Rectal smooth muscle tissue (tissue), 1 donor: ENCODE results near the gene ALPI.

ENCODE experiments used
- H3K27ac ChIP-seq: one replicate; pipeline ENCODE4 v1.7.0; 2013; ENCODE audit warnings: low read depth, low read length, inconsistent platforms
- H3K27me3 ChIP-seq: one replicate; pipeline ENCODE4 v1.7.0; 2013; ENCODE audit warnings: low read length; ENCODE audit not compliant: control insufficient read depth, insufficient read depth
- H3K36me3 ChIP-seq: one replicate; pipeline ENCODE4 v1.7.0; 2013; ENCODE audit warnings: low read length; ENCODE audit not compliant: control insufficient read depth, insufficient read depth
- H3K4me1 ChIP-seq: one replicate; pipeline ENCODE4 v1.7.0; 2013; ENCODE audit warnings: low read length; ENCODE audit not compliant: control insufficient read depth, insufficient read depth
- H3K4me3 ChIP-seq: one replicate; pipeline ENCODE4 v1.7.0; 2013; ENCODE audit warnings: low read length
- H3K9ac ChIP-seq: one replicate; pipeline ENCODE4 v1.7.0; 2013; ENCODE audit warnings: low read length

Gene ALPI

DNA sequence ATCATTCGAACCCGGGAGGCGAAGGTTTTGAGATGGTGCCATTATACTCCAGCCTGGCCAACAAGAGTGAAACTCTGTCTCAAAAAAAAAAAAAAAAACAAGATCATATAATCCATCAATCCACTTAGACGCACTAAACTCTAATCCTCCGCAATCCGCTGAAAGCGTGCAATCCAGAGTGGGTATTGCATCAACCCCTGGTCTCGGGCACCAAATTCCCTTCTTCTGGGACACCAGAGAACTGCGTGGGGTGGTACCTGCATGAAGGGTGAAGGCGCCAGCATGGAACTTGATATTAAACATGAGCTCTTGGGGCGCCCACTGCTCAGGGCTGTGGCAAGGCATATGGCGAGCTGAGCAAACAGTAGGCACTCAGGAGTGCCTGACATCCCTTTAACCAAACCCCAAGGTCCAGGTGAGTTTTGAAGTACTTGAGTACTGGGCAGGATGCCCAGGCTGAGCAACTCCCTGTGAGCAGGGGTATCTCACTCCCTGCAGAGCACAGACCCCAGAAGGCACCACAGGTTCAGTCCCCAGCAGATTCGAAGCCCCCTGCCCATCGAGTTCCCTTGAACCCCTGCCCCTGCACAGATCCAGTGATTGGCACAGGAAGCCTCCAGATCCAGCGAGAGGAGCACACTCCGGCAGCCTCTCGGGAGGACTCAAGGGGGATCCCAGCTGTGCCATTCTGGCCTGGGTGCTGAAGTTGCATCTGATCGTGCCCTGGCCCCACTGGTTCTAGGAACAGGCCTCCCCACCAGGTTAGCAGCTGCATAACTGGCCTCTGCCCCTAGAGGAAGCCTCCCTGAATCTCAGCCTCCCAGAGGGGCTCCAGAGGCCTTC, 8.0 kb downstream of the ALPI start:
- Histone ChIP-seq H3K9ac (no peak overlapping the region), H3K4me1 (no peaks in the 10 kb centered on the region), H3K4me3 (no peak overlapping the region), H3K27ac (no peak overlapping the region), H3K27me3 (peaks cover 2% of the 10 kb centered on the region), H3K36me3 (no peaks in the 10 kb centered on the region)

DNA sequence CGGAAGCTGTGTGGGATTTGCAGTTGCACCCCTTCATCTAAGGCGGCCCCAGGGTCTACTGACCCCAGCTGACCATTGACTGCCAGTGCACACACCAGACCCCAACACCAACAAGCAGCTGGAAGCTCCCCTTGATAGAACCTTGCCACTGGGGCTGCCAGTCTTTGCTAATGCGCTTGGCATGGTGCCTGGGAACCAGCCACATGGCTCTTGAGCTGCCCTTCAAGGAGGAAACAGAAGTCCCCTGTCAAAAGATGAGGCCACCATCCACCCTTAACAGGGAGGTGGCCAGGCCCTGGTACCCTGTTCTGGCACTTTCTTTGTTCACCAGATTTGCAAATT, 8.6 kb downstream of the ALPI start:
- H3K27ac ChIP-seq: no peak overlapping the region
- H3K4me3 ChIP-seq: no peak overlapping the region
- H3K36me3 ChIP-seq: no peaks in the 10 kb centered on the region
- H3K27me3 ChIP-seq: peaks cover 2% of the 10 kb centered on the region
- H3K9ac ChIP-seq: no peak overlapping the region
- no peaks in the 10 kb centered on the region for H3K4me1 ChIP-seq

DNA sequence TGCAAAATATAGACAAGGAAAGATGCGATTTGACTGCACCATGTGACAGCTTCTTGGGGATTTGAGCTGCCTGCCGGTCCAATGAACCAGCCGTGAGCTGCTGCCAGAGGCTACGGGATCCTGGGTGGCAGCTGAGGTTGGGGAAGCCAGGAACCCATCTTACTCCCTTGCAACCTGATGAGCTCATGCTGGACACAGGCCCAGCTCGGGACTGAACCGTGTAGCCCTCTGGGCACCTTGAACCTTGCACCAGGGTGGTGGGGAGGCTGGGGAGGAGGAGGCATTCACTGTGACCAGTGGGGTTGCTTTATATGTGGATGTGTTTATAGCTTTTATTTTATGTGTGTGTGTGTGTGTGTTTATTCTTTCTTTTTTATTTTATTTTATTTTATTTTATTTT, 9.1 kb downstream of the ALPI start:
- H3K27ac ChIP-seq: no peak overlapping the region
- H3K27me3 ChIP-seq: peaks cover 2% of the 10 kb centered on the region
- H3K9ac ChIP-seq: no peak overlapping the region
- H3K4me3 ChIP-seq: no peak overlapping the region
- no peaks in the 10 kb centered on the region for H3K4me1 ChIP-seq
- H3K36me3 ChIP-seq: no peaks in the 10 kb centered on the region

DNA sequence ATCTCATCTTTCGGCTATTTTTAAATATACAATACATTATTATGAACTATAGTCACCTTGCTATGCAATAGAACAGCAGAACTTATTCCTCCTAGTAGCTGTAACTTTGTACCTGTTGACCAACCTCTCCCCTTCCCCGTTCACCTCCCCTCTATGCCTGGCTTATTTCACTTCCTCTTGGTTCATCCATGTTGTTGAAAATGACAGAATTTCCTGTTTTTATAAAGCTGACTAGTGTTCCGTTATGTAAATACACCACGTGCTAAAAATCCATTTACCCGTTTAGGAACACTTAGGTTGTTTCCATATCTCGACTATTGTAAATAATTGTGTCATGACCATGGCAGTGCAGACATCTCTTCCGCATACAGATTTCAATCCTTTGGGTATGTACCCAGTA, 10.3 kb downstream of the ALPI start:
- Histone ChIP-seq H3K36me3 (no peaks in the 10 kb centered on the region), H3K4me3 (no peak overlapping the region), H3K27ac (no peak overlapping the region), H3K27me3 (peaks cover 2% of the 10 kb centered on the region), H3K9ac (no peak overlapping the region), H3K4me1 (no peaks in the 10 kb centered on the region)

DNA sequence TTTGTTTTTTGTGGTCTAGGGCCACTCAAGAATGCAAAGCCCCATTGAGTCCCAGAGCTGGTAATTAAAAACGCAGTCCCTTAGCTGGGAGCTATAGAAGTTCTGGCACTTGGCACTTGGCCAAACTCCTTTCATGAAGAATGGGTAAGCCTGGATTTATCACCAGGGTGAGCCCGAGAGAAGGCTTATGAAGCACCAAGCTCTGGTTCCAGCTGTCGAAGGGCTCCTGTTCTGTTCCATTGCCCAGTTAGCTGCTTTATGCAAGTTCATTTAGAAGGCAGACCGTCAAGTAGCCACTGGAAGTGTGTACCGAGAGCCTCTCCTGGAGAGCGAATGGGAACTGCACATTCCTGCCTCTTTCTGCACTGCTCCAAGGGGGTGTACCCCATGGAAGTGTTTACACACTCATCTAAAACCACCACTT, 17.5 kb downstream of the ALPI start:
- Histone ChIP-seq H3K27ac (no peak overlapping the region), H3K36me3 (no peaks in the 10 kb centered on the region), H3K27me3 (no peaks in the 10 kb centered on the region), H3K4me3 (no peak overlapping the region), H3K4me1 (no peaks in the 10 kb centered on the region), H3K9ac (no peak overlapping the region)

DNA sequence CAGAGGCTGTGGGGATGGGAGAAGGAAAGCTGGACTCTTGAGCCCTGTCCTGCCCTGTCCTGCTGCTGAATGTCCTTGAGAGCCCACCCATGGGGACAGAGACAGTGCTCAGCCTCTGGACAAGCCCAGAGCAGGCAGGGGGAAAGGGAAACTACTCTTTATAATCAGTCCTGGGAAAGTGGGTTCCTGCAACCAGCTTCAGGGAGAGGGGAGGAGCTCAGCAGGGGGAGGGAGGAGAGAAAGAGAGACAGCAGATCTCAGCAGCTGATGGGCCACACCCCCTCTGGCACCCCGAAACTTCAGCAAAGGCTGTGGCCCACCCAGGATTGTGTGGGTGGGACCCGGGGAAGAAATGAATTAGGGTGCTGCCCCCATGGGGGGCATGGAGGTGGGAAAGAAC, 20.1 kb downstream of the ALPI start:
- H3K4me1 ChIP-seq: no peaks in the 10 kb centered on the region
- no peaks in the 10 kb centered on the region for H3K36me3 ChIP-seq
- H3K9ac ChIP-seq: no peak overlapping the region
- H3K27ac ChIP-seq: no peak overlapping the region
- H3K4me3 ChIP-seq: no peak overlapping the region
- no peaks in the 10 kb centered on the region for H3K27me3 ChIP-seq

DNA sequence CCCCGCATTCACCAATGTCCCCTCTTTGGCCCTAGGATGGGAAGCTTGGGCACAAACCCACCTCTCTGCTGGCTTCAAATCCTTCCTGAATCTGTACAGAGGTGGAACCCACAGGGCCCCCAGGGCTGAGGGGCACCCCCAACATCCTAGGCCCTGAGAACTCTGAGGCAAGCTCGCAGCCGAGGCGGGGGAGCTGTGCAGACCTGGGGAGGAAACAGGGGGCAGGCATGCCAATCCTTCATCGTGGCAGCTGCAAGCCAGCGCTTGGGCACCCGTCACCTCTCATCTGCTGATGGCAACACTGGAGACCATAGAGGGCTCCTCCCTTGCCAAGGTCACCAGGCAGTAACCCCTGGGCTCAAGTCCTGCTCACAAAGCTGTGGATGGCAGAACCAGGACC, 20.8 kb downstream of the ALPI start:
- no peaks in the 10 kb centered on the region for H3K27me3 ChIP-seq
- H3K9ac ChIP-seq: no peak overlapping the region
- H3K27ac ChIP-seq: no peak overlapping the region
- no peaks in the 10 kb centered on the region for H3K36me3 ChIP-seq
- H3K4me1 ChIP-seq: no peaks in the 10 kb centered on the region
- no peak overlapping the region for H3K4me3 ChIP-seq

DNA sequence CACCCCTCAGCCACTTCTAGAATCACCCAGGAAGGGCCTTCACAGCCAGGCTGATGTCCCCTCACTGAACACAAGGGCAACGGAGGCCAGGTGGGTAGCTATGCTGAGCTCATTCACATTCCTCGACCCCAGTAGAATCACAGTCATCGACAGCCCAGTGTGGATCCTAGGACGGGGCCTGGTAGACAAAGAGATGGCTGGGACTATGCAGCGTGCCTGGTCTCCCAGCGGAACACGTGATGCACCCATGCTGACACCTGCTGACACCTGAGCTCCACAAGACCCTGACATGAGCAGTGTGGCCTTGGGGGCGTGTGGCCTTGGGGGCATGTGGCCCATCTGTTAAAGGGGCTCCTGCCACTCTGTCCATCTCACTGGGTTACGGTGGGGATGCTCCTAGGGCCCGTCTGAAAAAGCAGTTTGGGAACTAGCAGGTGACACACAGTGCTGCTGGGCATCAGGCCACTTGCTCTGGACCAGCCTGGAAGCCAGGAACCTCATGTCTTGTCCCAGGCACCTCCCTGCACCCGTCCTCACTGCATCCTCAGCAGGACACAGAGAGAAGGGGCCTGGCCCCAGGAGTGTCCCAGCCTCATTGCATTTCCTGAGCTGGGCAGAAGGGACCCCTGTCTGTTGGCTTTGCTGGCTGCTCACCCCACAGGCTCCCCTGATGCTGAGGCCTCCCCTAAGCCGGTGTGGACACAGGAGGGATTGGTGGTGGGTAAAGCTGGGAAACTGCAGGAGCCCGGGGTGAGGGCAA, 22.0 kb downstream of the ALPI start:
- Histone ChIP-seq H3K4me1 (no peaks in the 10 kb centered on the region), H3K4me3 (no peak overlapping the region), H3K9ac (no peak overlapping the region), H3K27me3 (no peaks in the 10 kb centered on the region), H3K27ac (no peak overlapping the region), H3K36me3 (no peaks in the 10 kb centered on the region)

DNA sequence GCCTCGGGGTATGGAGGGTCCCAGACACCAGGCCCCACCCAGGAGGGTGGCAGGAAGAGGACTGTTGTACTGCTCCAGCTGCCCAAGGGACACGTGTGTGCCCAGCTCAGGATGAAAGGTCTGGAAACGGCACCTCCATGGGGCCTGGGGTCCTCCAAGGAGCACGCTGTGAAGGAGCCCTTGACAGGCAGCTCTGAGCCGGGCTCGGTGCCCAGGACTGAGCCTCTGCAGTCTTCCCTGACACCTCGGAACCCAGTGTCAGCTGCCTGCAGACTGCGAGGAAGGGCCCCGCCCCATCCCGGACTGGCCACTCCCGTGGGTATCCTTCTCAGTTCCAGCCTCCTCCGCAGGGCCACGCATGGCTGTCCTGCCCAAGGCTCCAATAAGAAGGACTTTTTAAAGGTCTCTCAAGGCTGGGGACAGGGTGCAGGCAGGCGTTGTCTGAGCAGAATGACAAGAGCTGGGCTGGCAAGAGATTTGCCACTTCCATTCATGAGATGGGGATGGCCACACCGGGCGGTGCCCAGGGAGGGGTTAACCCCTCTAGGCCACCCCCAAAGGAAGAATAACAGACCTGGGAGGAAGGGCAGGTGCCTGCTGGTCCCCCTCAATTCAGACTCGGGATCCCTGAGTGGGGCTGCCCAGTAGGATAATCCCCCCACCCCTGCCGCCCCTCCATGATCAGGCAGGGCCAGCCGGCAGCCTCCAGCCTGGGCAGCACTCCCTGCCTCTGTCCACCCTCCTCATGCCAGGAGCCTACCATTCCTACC, 22.8 kb downstream of the ALPI start:
- H3K27me3 ChIP-seq: peaks cover 6% of the 10 kb centered on the region

DNA sequence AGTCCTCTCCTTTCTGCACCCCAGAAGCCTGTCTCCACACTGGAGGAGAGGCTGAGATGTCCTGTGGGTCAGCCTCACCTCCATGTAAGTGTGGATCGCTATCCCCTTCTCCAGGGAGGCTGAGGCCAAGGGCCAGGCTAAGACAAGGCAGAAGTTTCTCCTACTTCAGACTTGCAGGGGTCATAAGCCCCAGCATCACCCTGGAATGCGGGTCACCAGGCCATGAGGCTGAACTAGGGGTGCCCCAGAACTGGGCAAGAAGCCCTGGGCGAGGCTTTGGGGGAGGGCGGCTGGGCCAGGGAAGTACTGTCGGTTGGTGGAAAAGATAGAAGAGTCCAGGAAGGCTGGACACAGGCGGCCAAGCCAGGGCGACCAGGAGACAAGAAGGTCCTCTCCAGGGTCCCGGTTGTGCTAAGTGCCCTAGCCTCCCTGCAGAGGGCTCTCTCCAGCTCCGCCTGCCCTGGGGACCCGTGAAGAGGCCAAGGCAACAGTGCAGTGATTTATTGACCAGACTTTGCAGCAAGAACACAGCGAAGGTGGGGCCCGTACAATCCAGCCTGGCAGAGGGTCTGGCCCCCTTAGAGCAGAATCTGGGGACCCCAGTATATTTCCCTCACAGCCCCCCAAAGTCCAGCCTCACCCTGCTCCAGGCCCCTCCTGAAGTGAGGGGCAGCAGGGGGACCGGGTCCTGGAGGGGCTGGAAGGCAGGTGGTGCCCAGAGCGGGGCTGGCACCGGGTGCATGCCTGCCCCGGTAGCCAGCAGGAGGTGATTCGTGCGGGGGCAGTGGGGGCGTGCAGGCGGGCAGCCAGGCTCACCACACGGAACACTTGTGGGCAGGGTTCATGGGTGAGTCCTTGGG, 23.6 kb downstream of the ALPI start:
- Histone ChIP-seq H3K27ac (no peak overlapping the region), H3K36me3 (no peaks in the 10 kb centered on the region), H3K4me3 (no peak overlapping the region), H3K4me1 (no peaks in the 10 kb centered on the region), H3K9ac (no peak overlapping the region), H3K27me3 (peaks cover 10% of the 10 kb centered on the region)

More for the DNA sequence above, 22.8 kb downstream of the ALPI start:
- Histone ChIP-seq H3K9ac (no peak overlapping the region), H3K4me1 (no peaks in the 10 kb centered on the region), H3K4me3 (no peak overlapping the region), H3K36me3 (no peaks in the 10 kb centered on the region), H3K27ac (no peak overlapping the region)

DNA sequence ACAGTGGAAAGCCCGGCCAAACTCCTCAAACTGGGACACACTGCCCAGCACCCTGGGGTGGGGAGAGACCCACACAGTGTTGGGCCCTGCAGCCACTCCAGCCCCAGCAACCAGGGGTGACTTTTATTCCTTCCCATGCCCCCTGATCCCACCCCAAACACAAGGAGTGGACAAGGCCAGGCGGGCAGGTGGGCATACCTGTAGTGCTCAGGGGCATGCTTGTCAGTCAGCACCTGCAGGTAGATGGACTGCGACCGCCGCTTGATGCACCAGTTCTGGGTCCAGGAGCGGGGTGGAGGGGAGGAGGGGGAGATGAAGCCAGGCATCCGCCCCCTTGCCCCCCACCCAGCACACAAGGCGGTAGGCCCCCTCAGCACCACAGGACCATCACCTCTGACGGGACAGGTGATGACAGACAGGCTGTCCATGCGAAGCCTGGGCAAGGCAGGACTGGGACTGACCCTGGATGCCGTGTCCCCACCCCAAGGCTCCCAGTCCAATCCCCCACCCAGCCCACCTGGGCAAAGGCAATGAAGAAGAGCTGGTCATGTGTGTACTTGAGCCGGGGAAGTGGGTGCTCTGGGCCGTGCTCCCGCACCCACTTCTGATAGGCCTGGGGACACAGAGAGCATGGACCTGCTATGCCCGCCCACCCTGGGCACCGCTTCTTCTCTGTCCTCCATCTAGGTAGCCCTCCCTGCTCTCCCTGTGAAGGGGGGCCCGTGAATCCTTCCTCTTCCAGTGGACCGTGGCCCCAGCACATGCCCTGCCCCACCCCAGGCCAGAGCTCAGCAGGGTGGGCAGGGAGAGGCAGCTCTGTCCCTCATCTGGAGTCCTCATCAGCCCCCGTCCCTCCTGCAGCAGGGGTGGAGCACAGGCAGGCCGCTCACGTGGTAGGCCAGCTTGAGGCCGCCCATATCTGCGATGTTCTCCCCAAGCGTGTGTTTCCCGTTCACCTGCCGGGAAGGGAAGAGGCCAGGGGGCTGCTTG, 24.5 kb downstream of the ALPI start:
- H3K4me3 ChIP-seq: no peak overlapping the region
- H3K27ac ChIP-seq: no peak overlapping the region
- no peak overlapping the region for H3K9ac ChIP-seq
- no peaks in the 10 kb centered on the region for H3K36me3 ChIP-seq
- H3K27me3 ChIP-seq: peaks cover 15% of the 10 kb centered on the region
- no peaks in the 10 kb centered on the region for H3K4me1 ChIP-seq
